Neural progenitor cell (in vitro differentiated cells): ENCODE data around the gene PTPRG. TPM values are rescaled to one million over a fixed set of nuclear protein-coding genes. Genes with fewer than 3 reads are reported as not detected.

Source experiments
- DNase-seq: peaks from one replicate; pipeline ENCODE4 v3.0.0-alpha.2; 2016; ENCODE audit warnings: low spot score
- H2AFZ ChIP-seq: fragments of 200-600 bp; sonication (generic); replicated peaks from 2 replicates; pipeline ENCODE4 v1.6.1; 2016; ENCODE audit warnings: antibody characterized with exemption
- H3F3A ChIP-seq: fragments of 200-600 bp; sonication (generic); 2 replicates; pipeline ENCODE4 v1.6.1; 2016; ENCODE audit warnings: antibody characterized with exemption, low read depth
- H3K27ac ChIP-seq: fragments of 200-600 bp; sonication (generic); 2 replicates; pipeline ENCODE4 v1.5.1; 2016; ENCODE audit warnings: mild to moderate bottlenecking
- H3K27me3 ChIP-seq: fragments of 200-600 bp; sonication (generic); 2 replicates; pipeline ENCODE4 v1.6.1; 2016; ENCODE audit warnings: mild to moderate bottlenecking, moderate library complexity
- H3K36me3 ChIP-seq: fragments of 200-600 bp; sonication (generic); 2 replicates; pipeline ENCODE4 v1.5.1; 2016
- H3K4me1 ChIP-seq: fragments of 200-600 bp; sonication (generic); 2 replicates; pipeline ENCODE4 v1.6.1; 2016; ENCODE audit warnings: mixed run types
- H3K4me2 ChIP-seq: fragments of 200-600 bp; sonication (generic); 2 replicates; pipeline ENCODE4 v1.6.1; 2016
- H3K4me3 ChIP-seq: fragments of 200-600 bp; sonication (generic); 2 replicates; pipeline ENCODE4 v1.5.1; 2016
- H3K79me2 ChIP-seq: fragments of 200-600 bp; sonication (generic); 2 replicates; pipeline ENCODE4 v1.6.1; 2016; ENCODE audit warnings: low read depth
- H3K9ac ChIP-seq: fragments of 200-600 bp; sonication (generic); 2 replicates; pipeline ENCODE4 v1.6.1; 2016
- H3K9me3 ChIP-seq: fragments of 200-600 bp; sonication (generic); 2 replicates; pipeline ENCODE4 v1.5.1; 2016; ENCODE audit warnings: low read depth
- H4K20me1 ChIP-seq: fragments of 200-600 bp; sonication (generic); 2 replicates; pipeline ENCODE4 v1.6.1; 2016; ENCODE audit warnings: low read depth
- H3K27ac Mint-ChIP-seq: 3 replicates; pipeline ENCODE4 v1.8.0; 2021; ENCODE audit warnings: mixed read lengths
- H3K27me3 Mint-ChIP-seq: 2 replicates; pipeline ENCODE4 v1.8.0; 2022; ENCODE audit warnings: low read depth, mild to moderate bottlenecking, inconsistent platforms, moderate library complexity, mixed read lengths; ENCODE audit not compliant: insufficient read depth
- H3K36me3 Mint-ChIP-seq: 3 replicates; pipeline ENCODE4 v1.8.0; 2021; ENCODE audit warnings: mixed read lengths
- H3K4me1 Mint-ChIP-seq: 3 replicates; pipeline ENCODE4 v1.8.0; 2021; ENCODE audit warnings: mixed read lengths
- H3K4me3 Mint-ChIP-seq: 3 replicates; pipeline ENCODE4 v1.8.0; 2021; ENCODE audit warnings: mild to moderate bottlenecking, moderate library complexity, mixed read lengths
- H3K9me3 Mint-ChIP-seq: 3 replicates; pipeline ENCODE4 v1.8.0; 2020; ENCODE audit warnings: mixed read lengths
- EZH2 ChIP-seq: fragments of 200-600 bp; sonication (generic); IDR thresholded peaks from 2 replicates; pipeline ENCODE4 v1.6.1; 2017; ENCODE audit warnings: antibody characterized with exemption, mild to moderate bottlenecking, moderate library complexity
- EZH2phosphoT487 ChIP-seq: fragments of 200-600 bp; sonication (generic); IDR thresholded peaks from 2 replicates; pipeline ENCODE4 v1.6.1; 2017; ENCODE audit warnings: antibody characterized with exemption
- total RNA-seq: library from RNA; depleted of rRNA; stranded (reverse); fragments of >200 nt; gene quantifications from 2 replicates; pipeline ENCODE4 v1.2.3, GENCODE V29; 2015; ENCODE audit warnings: low replicate concordance
- TF ChIP-seq, protein P1 (sequence below): fragments of 200-600 bp; sonication (generic); IDR thresholded peaks from 2 replicates; pipeline ENCODE4 v1.5.1; 2017; ENCODE audit warnings: antibody characterized with exemption, mild to moderate bottlenecking

The PTPRG gene
- total RNA-seq, 1 donor from 2014 or later = 65.3 TPM

GRCh38 chr3:61894988-61895935 is 333.9 kb downstream of the PTPRG start:
- no peak overlapping the region for H3K27ac ChIP-seq
- no peaks in the 10 kb centered on the region for H3K36me3 ChIP-seq
- Mint-ChIP-seq H3K4me3 (no peak overlapping the region), H3K4me1 (peaks cover 39% of the 10 kb centered on the region), H3K9me3 (no peaks in the 10 kb centered on the region), H3K27me3 (peaks cover 2% of the 10 kb centered on the region), H3K36me3 (no peaks in the 10 kb centered on the region), H3K27ac (no peak overlapping the region)
- peaks cover 90% of the 10 kb centered on the region for H3K79me2 ChIP-seq
- no peak overlapping the region for H2AFZ ChIP-seq
- no peak for TF ChIP-seq EZH2phosphoT487
- no peak for TF ChIP-seq EZH2
- TF ChIP-seq, protein P1, sequence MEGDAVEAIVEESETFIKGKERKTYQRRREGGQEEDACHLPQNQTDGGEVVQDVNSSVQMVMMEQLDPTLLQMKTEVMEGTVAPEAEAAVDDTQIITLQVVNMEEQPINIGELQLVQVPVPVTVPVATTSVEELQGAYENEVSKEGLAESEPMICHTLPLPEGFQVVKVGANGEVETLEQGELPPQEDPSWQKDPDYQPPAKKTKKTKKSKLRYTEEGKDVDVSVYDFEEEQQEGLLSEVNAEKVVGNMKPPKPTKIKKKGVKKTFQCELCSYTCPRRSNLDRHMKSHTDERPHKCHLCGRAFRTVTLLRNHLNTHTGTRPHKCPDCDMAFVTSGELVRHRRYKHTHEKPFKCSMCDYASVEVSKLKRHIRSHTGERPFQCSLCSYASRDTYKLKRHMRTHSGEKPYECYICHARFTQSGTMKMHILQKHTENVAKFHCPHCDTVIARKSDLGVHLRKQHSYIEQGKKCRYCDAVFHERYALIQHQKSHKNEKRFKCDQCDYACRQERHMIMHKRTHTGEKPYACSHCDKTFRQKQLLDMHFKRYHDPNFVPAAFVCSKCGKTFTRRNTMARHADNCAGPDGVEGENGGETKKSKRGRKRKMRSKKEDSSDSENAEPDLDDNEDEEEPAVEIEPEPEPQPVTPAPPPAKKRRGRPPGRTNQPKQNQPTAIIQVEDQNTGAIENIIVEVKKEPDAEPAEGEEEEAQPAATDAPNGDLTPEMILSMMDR = peak; percentile 16
- H3K9ac ChIP-seq = no peak overlapping the region
- no peaks in the 10 kb centered on the region for H3F3A ChIP-seq
- DNase-seq = no peak
- no peaks in the 10 kb centered on the region for H3K9me3 ChIP-seq
- no peak overlapping the region for H3K4me3 ChIP-seq
- H4K20me1 ChIP-seq = peaks cover 27% of the 10 kb centered on the region
- H3K4me2 ChIP-seq = no peak overlapping the region
- H3K27me3 ChIP-seq = no peaks in the 10 kb centered on the region
- H3K4me1 ChIP-seq = peaks cover 35% of the 10 kb centered on the region

DNA sequence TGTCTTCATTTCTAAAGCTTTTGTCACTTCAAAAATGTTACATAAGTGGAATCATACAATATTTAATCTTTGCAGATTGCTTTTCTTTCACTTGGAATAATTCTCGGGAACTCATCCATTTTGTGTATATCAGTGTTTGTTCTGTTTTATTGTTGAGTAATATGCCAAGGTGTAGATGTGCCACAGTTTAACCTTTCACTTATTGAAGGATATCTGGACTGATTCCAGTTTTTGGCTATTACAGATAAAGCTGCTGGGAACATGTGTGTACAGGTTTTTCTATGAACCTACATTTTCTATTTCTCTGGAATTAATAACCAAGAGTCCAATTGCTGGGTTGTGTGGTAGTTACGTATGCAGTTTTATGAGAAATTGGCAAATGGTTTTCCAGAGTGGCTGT is 334.9 kb downstream of the PTPRG start:
- DNase-seq = no peak
- Histone ChIP-seq H3K4me2 (no peak overlapping the region), H3K9ac (no peak overlapping the region), H2AFZ (no peak overlapping the region), H3K27ac (no peak overlapping the region), H3K36me3 (no peaks in the 10 kb centered on the region), H3K4me3 (no peak overlapping the region), H3F3A (peaks cover 4% of the 10 kb centered on the region), H3K79me2 (peaks cover 90% of the 10 kb centered on the region), H3K9me3 (no peaks in the 10 kb centered on the region), H3K4me1 (peaks cover 35% of the 10 kb centered on the region), H4K20me1 (peaks cover 32% of the 10 kb centered on the region), H3K27me3 (no peaks in the 10 kb centered on the region)
- peaks cover 42% of the 10 kb centered on the region for H3K4me1 Mint-ChIP-seq
- H3K4me3 Mint-ChIP-seq = no peak overlapping the region
- no peak overlapping the region for H3K27ac Mint-ChIP-seq
- TF ChIP-seq EZH2phosphoT487 (no peak), EZH2 (no peak)
- TF ChIP-seq, protein P1 = no peak
- H3K36me3 Mint-ChIP-seq = no peaks in the 10 kb centered on the region
- H3K27me3 Mint-ChIP-seq = peaks cover 2% of the 10 kb centered on the region
- H3K9me3 Mint-ChIP-seq = no peaks in the 10 kb centered on the region

- Histone ChIP-seq H3K4me3 (no peak overlapping the region), H3K4me2 (no peak overlapping the region), H3K27ac (no peak overlapping the region), H3K36me3 (no peaks in the 10 kb centered on the region), H4K20me1 (peaks cover 44% of the 10 kb centered on the region), H2AFZ (no peak overlapping the region), H3K27me3 (no peaks in the 10 kb centered on the region), H3K9me3 (no peaks in the 10 kb centered on the region), H3K79me2 (peaks cover 92% of the 10 kb centered on the region), H3F3A (peaks cover 8% of the 10 kb centered on the region), H3K9ac (no peak overlapping the region), H3K4me1 (peaks cover 47% of the 10 kb centered on the region)
- Mint-ChIP-seq H3K4me3 (no peak overlapping the region), H3K27ac (no peak overlapping the region), H3K27me3 (peaks cover 2% of the 10 kb centered on the region), H3K9me3 (no peaks in the 10 kb centered on the region), H3K36me3 (no peaks in the 10 kb centered on the region), H3K4me1 (peaks cover 46% of the 10 kb centered on the region)
- TF ChIP-seq EZH2 = no peak
- TF ChIP-seq, protein P1 = no peak
- TF ChIP-seq EZH2phosphoT487 = no peak
- DNase-seq = no peak
Observed at GRCh38 chr3:61897848-61898247, 336.5 kb downstream of the PTPRG start.
